ENCODE measurements around the gene SORL1. TPM values are rescaled to one million over a fixed set of nuclear protein-coding genes. Genes with fewer than 3 reads are reported as not detected.

Gene SORL1
- total RNA-seq, 4 donors from 2014 or later, result 7.1 to 12.6 (median 10.6) TPM

DNA sequence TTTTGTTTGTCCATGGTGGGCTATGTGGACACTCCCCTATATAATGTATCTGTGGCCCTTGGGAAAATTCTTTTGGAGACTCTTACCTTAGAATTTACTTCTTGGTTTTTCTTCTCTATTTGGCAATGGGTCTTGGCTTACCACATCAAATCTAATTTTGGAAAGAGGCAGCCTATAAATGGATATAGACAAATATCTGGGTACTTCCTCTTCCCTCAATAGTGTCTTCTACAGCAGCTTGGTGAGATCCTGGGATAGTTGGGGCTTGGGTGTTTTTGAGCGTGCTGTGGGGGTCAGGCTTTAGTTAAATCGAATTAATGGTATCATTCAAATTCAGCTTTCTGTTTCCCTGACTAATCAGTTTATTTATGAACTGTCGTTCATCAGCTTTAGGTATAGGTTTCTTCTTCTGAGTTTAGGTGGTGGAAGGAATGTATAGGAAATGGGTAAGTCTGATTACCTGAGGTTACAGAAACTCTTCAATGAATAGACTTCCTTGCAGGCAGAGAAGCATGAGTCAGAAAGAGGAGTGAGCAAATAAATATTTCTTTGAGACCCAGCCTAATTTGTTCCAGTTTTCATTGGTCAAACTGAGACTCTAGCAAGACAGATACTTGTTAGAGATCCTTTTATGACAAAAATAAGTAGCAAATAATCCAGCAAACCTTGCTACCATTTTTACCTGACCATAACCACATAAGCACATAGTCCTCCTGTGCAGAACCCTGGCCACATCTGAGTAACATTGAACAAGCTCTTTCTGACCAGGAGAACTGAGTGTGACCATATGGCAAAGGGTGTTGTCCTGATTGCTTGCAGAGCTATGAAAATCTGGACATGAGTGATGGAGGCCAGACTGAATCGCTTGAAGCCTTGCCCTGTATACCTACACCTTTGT, 69.3 kb downstream of the SORL1 start:
- Histone ChIP-seq H3K36me3 (peaks cover 0 to 5% of the 10 kb centered on the region in 2 donors), H3K27ac (no peak overlapping the region), H3K27me3 (no peaks in the 10 kb centered on the region), H3K4me1 (peaks cover 0 to 14% (median 3%) of the 10 kb centered on the region in 3 donors), H3K9me3 (peaks cover 0 to 11% (median 0%) of the 10 kb centered on the region in 3 donors), H3K4me3 (no peak overlapping the region)
- 85 to 87% methylated on average over 3 to 4 of the region's 4 CpGs for WGBS, 2 donors (ENCODE audit: low coverage in 1 of 2)
- TF ChIP-seq, protein P1, sequence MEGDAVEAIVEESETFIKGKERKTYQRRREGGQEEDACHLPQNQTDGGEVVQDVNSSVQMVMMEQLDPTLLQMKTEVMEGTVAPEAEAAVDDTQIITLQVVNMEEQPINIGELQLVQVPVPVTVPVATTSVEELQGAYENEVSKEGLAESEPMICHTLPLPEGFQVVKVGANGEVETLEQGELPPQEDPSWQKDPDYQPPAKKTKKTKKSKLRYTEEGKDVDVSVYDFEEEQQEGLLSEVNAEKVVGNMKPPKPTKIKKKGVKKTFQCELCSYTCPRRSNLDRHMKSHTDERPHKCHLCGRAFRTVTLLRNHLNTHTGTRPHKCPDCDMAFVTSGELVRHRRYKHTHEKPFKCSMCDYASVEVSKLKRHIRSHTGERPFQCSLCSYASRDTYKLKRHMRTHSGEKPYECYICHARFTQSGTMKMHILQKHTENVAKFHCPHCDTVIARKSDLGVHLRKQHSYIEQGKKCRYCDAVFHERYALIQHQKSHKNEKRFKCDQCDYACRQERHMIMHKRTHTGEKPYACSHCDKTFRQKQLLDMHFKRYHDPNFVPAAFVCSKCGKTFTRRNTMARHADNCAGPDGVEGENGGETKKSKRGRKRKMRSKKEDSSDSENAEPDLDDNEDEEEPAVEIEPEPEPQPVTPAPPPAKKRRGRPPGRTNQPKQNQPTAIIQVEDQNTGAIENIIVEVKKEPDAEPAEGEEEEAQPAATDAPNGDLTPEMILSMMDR (IDR thresholded peaks at IDR 0.05), result no peak
- TF ChIP-seq POLR2A (IDR thresholded peaks at IDR 0.05) (no peak), POLR2AphosphoS5 (IDR thresholded peaks at IDR 0.05) (no peak), EP300 (IDR thresholded peaks at IDR 0.05) (no peak)
- ATAC-seq, result no peak

DNA sequence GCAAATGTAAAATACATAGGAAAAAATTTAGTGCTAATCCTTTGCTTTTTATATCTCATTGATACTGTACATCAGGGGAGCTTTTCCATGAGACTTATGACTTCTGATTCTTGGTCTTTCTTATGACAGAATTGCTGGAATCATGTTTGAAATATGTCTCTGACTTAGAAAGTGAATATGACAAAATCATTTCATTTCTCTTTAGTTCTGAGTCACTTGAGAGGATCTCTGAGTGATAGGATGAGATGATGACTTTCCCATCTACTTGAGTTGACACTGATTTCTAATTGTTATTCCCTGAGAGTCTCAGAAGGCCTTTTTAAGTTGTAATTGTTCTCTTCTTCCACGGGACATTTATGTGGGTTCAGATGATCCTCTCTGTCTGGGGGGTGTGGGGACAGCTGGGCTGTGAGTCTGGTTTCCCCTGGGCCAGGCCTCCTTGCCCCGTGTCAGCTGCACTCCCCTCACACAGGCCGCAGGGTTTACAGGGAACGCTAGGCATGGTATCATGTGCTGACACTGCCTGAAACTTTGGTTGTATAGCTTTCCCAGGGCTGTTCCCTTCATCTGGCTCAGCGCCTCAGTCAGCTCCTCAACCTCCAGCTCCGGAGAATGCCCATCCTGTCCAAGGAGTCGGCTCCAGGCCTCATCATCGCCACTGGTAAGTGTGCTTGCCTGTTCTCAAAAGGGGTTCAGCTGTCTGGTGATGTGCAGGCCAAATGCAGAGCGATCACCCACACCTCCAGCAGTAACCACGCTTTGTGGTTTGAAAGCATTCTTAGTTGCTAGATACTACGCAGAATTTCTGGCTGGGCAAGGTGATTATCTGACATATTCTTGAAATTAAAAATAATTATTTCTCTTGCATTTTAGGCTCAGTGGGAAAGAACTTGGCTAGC, 70.2 kb downstream of the SORL1 start:
- Histone ChIP-seq H3K27ac (no peak overlapping the region), H3K4me1 (peaks cover 0 to 14% (median 3%) of the 10 kb centered on the region in 3 donors)
- 69 to 93% methylated on average over 2 to 10 of the region's 11 CpGs for WGBS, 2 donors (ENCODE audit: low coverage in 1 of 2)

DNA sequence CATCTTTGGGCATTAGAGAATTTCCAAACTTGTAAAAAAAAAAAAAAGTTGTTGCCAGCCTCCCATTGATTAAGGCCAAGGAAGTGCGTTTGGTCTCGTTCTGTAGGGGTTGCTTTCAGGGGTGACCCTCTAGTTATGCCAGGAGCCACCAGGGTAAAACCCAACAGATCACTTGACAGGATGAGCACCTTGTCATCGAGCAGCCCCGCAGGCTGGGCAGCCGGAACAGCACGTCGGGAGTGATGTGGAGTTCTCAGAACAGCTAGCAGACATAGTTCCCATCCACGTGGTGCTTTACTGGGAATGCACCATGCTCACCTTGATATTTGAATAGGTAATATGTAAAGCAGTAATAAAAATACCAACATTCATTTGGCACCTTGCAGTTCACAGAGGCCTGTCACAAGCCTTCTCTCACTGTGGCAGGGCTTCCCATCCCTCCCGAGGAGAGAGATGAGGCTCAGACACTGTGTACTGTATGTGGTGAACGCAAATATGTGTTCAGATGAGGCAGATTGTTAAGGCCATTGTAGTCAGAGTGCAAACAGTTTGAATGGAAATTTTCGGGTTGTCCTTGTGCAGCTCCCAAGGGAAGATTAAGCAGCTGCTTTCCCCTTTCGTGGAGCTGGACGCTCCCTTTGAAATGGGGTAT, 71.6 kb downstream of the SORL1 start:
- H3K36me3 ChIP-seq, result peaks cover 0 to 5% of the 10 kb centered on the region in 2 donors
- ATAC-seq, result no peak
- H3K27me3 ChIP-seq, result no peaks in the 10 kb centered on the region
- WGBS, 2 donors (ENCODE audit: low coverage in 1 of 2), result 90 to 92% methylated on average over 2 to 5 of the region's 13 CpGs
- peaks cover 0 to 14% (median 3%) of the 10 kb centered on the region in 3 donors for H3K4me1 ChIP-seq
- H3K27ac ChIP-seq, result no peak overlapping the region
- TF ChIP-seq EP300 (IDR thresholded peaks at IDR 0.05) (no peak), POLR2A (IDR thresholded peaks at IDR 0.05) (no peak), POLR2AphosphoS5 (IDR thresholded peaks at IDR 0.05) (no peak)
- TF ChIP-seq, protein P1 (IDR thresholded peaks at IDR 0.05), result no peak
- H3K4me3 ChIP-seq, result no peak overlapping the region
- H3K9me3 ChIP-seq, result peaks cover 0 to 11% (median 0%) of the 10 kb centered on the region in 3 donors

More for the DNA sequence above, 70.2 kb downstream of the SORL1 start:
- peaks cover 0 to 11% (median 0%) of the 10 kb centered on the region in 3 donors for H3K9me3 ChIP-seq
- ATAC-seq, result no peak
- H3K36me3 ChIP-seq, result peaks cover 0 to 5% of the 10 kb centered on the region in 2 donors
- TF ChIP-seq POLR2AphosphoS5 (IDR thresholded peaks at IDR 0.05), result no peak
- no peak for TF ChIP-seq EP300 (IDR thresholded peaks at IDR 0.05)
- TF ChIP-seq POLR2A (IDR thresholded peaks at IDR 0.05), result no peak
- TF ChIP-seq, protein P1 (IDR thresholded peaks at IDR 0.05), result no peak
- no peaks in the 10 kb centered on the region for H3K27me3 ChIP-seq
- no peak overlapping the region for H3K4me3 ChIP-seq

DNA sequence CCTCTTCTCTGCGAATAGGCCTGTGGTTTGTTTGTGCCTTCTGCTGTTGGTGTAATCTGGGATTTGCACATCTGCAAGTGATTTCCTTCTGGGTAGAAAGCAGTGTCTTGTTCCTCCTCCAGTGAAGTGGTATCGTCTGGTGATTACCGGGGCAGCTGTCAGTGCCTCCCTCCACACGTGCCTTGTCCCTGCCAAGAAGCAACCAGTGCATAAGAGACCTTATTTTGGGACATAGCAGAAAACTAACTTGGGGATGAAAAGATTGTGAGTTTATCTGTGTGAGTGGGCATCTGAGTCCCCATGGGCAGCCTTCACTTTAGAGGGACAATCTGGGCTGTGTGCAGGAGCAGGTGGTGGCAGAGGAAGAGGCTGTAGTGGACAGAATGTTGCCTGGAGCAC, 72.1 kb downstream of the SORL1 start:
- Histone ChIP-seq H3K9me3 (peaks cover 0 to 11% (median 0%) of the 10 kb centered on the region in 3 donors), H3K4me1 (peaks cover 0 to 14% (median 3%) of the 10 kb centered on the region in 3 donors), H3K4me3 (no peak overlapping the region), H3K27ac (no peak overlapping the region), H3K36me3 (peaks cover 0 to 5% of the 10 kb centered on the region in 2 donors), H3K27me3 (no peaks in the 10 kb centered on the region)
- TF ChIP-seq, protein P1 (IDR thresholded peaks at IDR 0.05), result no peak
- TF ChIP-seq POLR2A (IDR thresholded peaks at IDR 0.05) (no peak), EP300 (IDR thresholded peaks at IDR 0.05) (no peak), POLR2AphosphoS5 (IDR thresholded peaks at IDR 0.05) (no peak)
- ATAC-seq, result no peak
- no CpG with 5 or more reads among the region's 4 CpGs for WGBS, 2 donors (ENCODE audit: low coverage in 1 of 2)

All from gastroesophageal sphincter (tissue), 4 donors.